Stimulated activated CD4-positive, alpha-beta T cell treated with anti-CD3 and anti-CD28 coated beads, Interleukin-1b, Interleukin-23, amount 100 ng/mL, for 1 hour (primary cell): ENCODE data around the gene JSRP1.

ENCODE experiments used
- DNase-seq, 2 donors: peaks; one replicate each; pipeline ENCODE4 v3.0.0-alpha.2; 2020; ENCODE audit warnings: low read depth in 2 of 2

The JSRP1 gene

GRCh38 chr19:2232286-2233151 lies 23.7 kb downstream of the JSRP1 start:
- DNase-seq = no peak

- no peak for DNase-seq
These were observed 24.5 kb downstream of the JSRP1 start for GRCh38 chr19:2231621-2232221.

- no peak for DNase-seq
These were observed 25.2 kb downstream of the JSRP1 start for GRCh38 chr19:2230807-2231533.

- no peak for DNase-seq
These were observed 26.1 kb downstream of the JSRP1 start for GRCh38 chr19:2230033-2230531.

GRCh38 chr19:2229103-2230032 lies 26.8 kb downstream of the JSRP1 start:
- DNase-seq = no peak

- no peak for DNase-seq
These were observed 27.8 kb downstream of the JSRP1 start for GRCh38 chr19:2228157-2229030.

- DNase-seq = no peak
These were observed 28.6 kb downstream of the JSRP1 start for GRCh38 chr19:2227415-2228156.

- DNase-seq = no peak
These were observed 29.3 kb downstream of the JSRP1 start for GRCh38 chr19:2226840-2227360.

GRCh38 chr19:2226051-2226839 lies 30.0 kb downstream of the JSRP1 start:
- DNase-seq = no peak

- no peak for DNase-seq
These were observed 30.7 kb downstream of the JSRP1 start for GRCh38 chr19:2225415-2226050.

- no peak for DNase-seq
These were observed 31.4 kb downstream of the JSRP1 start for GRCh38 chr19:2224754-2225349.

- no peak for DNase-seq
These were observed 32.3 kb downstream of the JSRP1 start for GRCh38 chr19:2223959-2224358.

GRCh38 chr19:2223391-2223790 lies 32.8 kb downstream of the JSRP1 start:
- no peak for DNase-seq

- DNase-seq = no peak
These were observed 34.3 kb downstream of the JSRP1 start for GRCh38 chr19:2221918-2222317.

- DNase-seq = no peak
These were observed 34.9 kb downstream of the JSRP1 start for GRCh38 chr19:2221250-2221831.

GRCh38 chr19:2219726-2220125 lies 36.5 kb downstream of the JSRP1 start:
- no peak for DNase-seq

GRCh38 chr19:2217591-2217990 lies 38.6 kb downstream of the JSRP1 start:
- no peak for DNase-seq
